NOMO-1 treated with DMSO at 0.1 percent for 48 hours (cell line): ENCODE data around the gene CTSL.
"Not testable (repeated sequence)": the region's sequence is repeated elsewhere in the genome, so short reads cannot be mapped to it uniquely, and the experiment has no call there.

Experiments used
- DNase-seq: peaks from one replicate; lab custom pipeline; 2025; ENCODE audit not compliant: unreplicated experiment; lab: John Stamatoyannopoulos, UW

CTSL gene

GRCh38 chr9:87751868-87752267 lies 25.9 kb downstream of the CTSL start:
- DNase-seq: no peak

GRCh38 chr9:87753313-87753712 lies 27.4 kb downstream of the CTSL start:
- no peak for DNase-seq

GRCh38 chr9:87758330-87758729 lies 32.4 kb downstream of the CTSL start:
- not testable (repeated sequence) for DNase-seq

- DNase-seq: not testable (repeated sequence)
These were observed 34.1 kb downstream of the CTSL start for GRCh38 chr9:87759980-87760379.

GRCh38 chr9:87760529-87760928 lies 34.6 kb downstream of the CTSL start:
- DNase-seq: no peak

- DNase-seq: no peak
These were observed 37.4 kb downstream of the CTSL start for GRCh38 chr9:87763286-87763685.

GRCh38 chr9:87765521-87765920 lies 39.6 kb downstream of the CTSL start:
- no peak for DNase-seq

- DNase-seq: no peak
These were observed 40.8 kb downstream of the CTSL start for GRCh38 chr9:87766697-87767096.

GRCh38 chr9:87770616-87771315 lies 44.8 kb downstream of the CTSL start:
- no peak for DNase-seq

- no peak for DNase-seq
These were observed 45.5 kb downstream of the CTSL start for GRCh38 chr9:87771316-87772006.

- no peak for DNase-seq
These were observed 50.8 kb downstream of the CTSL start for GRCh38 chr9:87776481-87777379.

GRCh38 chr9:87778996-87779395 lies 53.1 kb downstream of the CTSL start:
- no peak for DNase-seq
